Colon (tissue), 2 donors: Measurements from ENCODE around the gene UBE2J2.

Experiments
- FAIRE-seq: peaks from 2 replicates; lab custom pipeline; 2012; peaks lifted over from hg19 to GRCh38; lab: Jason Lieb, UNC
- donor health status: control.
- donor health status: control.

The UBE2J2 gene

DNA sequence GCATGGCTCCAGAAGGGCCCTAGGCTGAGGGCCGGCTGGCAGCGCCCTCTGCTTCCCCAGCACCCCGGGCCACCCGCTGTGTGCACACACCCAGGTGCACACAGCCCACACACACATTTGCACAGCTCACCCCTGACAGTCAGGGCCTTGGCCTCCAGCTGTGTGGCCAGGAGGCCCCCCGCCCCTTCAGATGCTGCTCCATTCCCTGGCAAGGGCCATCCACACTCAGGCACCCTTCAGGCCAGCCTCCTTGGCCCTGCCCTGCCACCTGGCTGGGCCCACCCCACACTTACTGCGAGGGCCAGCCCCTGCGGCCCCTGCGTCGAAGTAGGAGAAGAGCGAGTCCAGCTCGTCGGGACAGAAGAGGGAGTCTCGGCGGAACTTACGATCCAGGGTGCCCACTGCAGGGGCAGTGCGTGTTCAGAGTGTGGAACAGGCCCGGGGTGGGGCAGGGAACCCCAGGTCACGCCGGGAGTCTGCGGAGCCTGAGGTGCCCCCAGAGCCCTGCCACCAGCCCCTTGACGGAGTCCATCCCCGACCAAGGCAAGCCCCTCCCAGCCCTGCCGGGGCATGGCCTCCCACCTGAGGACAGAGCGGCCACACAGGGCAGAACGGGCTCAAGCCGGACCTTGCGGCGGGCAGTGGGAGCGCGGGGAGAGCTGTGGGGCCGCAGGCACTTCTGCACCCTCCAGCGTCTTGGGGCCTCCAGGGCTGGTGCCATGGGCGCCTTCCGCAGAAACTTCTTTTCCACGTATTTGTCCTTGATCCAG, 21.7 kb upstream of the UBE2J2 start:
- FAIRE-seq = no peak

DNA sequence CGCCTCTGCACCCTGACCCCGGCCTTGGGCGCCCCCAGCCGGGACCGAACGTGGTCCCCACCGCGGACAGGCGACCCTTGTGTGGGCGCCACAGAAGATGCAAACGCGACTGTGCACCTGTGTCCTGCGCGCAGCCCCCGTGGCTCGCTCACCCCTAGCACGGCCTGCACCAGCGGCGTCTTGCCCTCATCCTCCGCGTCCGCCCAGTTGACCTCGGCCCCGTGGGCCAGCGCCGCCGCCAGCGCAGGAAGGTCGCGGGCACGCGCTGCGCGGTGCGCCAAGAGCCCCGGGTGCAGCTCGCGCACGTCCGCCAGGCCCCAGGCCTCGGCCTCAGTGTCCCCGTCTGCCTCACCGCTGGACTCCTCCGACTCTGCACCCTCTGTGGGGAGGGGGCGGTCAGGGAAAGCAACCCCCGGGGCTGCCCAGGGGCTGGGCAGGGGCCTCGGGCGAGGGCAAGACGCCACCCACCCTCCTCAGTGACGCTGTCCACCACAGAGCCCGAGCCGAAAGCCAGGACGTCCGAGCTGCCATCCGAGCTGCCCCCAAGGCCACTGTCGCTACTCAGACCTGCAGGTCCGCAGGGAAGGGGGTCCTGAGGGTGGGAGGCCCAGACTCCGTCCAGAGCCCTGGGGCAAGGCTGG, 20.7 kb upstream of the UBE2J2 start:
- no peak for FAIRE-seq

DNA sequence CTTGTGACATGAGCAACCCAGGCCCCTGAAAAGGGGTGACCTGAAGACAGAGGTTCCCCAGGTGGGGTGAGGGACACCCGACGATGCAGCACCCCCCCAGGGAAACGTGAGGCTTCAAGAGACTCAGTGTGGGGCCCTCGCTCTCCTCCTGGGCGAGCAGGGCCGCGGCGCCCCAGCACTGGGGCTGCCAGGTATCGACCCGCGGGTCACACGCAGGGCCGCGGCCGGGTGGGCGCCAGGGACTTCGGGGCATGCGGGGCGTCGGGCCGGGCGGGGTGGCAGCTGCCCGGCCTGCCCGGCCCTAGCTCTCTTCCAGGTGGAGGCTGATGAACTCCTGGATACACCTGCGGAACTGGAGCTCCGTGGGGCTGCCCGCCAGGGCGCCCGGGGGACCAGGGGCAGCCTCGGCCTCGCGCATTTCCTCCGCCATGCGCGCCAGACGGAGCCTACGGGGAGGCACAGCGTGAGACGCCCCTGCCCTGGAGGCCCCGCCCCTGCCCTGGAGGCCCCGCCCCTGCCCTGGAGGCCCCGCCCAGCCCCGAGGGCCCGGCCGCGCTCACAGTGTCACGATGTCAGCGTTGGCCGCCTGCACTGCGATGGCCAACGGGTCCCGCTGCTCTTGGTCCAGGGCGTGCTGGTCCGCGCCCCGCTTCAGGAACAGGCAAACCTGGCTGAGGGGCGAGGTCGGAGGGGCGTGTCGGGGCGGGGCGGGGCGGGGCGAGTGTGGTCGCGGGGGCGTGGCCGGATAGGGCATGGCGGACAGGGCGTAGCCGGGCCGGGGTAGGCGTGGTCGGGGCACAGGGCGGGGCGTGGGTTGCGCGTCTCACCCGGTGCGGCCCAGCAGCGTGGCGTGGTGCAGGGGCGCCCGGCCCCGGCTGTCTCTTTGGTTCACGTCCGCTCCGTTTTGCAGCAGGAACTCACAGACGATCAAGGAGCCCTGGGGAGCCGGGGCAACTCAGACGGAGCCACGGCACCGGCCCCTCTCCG, 19.9 kb upstream of the UBE2J2 start:
- no peak for FAIRE-seq

DNA sequence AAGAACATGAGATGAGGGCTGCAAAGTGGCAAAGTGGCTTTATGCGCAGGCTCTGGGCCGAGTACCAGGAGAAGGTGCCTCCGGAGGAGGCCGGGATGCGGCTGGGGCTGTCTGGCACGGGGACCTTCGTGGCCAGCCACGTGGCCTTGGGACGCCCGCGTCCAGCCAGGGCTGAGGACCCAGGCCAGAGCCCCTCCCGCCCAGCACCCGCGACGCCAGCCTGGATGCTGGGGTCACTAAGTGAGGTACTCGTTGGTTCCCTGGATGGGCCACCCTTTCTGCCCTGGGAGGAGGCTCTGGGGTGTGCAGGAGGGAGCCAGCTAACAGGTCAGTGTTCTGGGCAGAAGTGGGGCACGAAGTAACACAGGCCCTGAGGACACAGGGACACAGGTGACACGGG, 19.2 kb upstream of the UBE2J2 start:
- no peak for FAIRE-seq

DNA sequence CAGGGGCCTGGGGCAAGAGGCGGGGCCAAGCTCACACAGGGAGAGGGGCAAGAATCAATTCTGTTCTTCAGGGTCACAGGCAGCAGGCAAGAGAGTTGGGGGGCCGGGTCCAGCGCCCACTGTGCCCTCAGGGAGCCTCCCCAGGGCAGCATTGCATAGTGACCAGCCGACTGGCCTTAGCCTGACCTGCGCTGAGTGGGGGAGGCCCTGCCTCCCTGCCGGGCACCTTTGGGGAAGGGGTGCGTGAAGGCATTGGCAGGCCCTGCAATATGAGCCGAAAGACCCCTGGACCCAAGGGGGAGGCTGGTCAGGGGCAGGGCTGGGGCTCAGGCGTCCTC, 18.8 kb upstream of the UBE2J2 start:
- FAIRE-seq = no peak

DNA sequence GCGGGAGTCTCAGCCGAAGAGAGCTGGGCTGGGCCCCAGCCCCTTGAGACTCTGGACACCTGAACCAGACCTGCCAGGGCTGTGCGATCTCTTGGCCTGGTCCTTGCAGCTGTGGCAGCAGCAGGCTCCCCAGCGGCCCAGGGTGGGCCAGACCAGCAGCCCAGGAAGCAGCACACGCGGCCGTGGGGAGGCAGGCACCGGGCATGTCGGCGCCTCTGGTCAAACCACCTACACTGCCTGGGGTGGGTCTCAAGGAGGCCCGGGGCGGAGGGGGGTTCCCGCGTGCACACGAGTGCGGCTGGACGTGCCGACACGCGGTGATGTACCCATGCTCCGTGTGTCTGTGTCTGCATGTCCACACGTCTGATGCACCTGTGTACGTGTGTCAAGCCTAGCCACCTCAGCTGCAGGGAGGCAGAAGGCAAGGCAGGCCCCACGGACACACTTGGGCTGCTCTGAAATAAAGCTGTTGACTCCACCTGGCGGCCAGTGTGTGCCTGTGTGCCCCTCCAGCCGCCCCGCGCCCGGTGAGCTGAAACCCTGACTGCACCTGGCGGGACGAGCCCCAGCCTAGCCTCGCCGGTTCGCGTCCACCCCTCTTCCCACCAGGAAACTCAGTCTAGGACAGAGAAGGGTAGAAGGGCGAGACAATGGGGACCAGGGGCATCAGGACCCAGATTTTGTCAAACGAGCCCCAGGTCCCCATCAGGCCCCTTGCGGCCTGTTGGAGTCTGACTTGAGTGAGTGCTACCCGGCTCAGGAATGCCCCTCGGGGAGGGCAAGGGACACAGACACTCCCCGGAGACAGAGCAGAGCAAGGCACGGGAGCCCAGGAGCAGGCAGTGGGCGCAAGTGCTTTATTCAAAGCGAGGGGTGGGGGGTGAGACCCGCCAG, 18.1 kb upstream of the UBE2J2 start:
- no peak for FAIRE-seq

DNA sequence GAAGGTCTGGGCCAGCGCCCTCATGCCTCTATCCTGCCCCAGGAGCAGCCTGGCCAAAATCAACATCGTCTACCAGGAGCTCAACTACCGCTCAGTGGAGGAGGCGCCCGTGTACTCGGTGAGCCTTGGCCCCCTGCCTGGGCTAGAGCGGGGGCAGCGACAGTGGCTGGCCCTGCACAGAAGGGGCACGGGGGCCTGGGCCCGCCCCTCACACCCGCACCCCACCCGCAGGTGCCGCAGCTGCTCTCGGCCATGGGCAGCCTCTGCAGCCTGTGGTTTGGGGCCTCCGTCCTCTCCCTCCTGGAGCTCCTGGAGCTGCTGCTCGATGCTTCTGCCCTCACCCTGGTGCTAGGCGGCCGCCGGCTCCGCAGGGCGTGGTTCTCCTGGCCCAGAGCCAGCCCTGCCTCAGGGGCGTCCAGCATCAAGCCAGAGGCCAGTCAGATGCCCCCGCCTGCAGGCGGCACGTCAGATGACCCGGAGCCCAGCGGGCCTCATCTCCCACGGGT, 17.4 kb upstream of the UBE2J2 start:
- FAIRE-seq = no peak

DNA sequence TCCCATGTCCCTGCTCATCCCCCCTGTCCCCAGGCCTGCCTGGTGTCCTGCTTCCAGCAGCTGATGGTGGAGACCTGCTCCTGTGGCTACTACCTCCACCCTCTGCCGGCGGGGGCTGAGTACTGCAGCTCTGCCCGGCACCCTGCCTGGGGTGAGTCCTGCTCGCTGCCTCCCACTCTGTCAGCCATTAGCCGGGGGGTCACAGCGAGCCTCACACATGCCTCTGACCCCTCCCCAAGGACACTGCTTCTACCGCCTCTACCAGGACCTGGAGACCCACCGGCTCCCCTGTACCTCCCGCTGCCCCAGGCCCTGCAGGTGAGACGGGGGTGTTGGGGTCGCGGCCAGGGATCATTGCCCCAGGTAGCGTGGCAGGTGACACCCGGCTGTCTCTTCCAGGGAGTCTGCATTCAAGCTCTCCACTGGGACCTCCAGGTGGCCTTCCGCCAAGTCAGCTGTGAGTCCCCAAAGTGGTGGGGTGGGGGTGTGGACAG, 16.6 kb upstream of the UBE2J2 start:
- no peak for FAIRE-seq

DNA sequence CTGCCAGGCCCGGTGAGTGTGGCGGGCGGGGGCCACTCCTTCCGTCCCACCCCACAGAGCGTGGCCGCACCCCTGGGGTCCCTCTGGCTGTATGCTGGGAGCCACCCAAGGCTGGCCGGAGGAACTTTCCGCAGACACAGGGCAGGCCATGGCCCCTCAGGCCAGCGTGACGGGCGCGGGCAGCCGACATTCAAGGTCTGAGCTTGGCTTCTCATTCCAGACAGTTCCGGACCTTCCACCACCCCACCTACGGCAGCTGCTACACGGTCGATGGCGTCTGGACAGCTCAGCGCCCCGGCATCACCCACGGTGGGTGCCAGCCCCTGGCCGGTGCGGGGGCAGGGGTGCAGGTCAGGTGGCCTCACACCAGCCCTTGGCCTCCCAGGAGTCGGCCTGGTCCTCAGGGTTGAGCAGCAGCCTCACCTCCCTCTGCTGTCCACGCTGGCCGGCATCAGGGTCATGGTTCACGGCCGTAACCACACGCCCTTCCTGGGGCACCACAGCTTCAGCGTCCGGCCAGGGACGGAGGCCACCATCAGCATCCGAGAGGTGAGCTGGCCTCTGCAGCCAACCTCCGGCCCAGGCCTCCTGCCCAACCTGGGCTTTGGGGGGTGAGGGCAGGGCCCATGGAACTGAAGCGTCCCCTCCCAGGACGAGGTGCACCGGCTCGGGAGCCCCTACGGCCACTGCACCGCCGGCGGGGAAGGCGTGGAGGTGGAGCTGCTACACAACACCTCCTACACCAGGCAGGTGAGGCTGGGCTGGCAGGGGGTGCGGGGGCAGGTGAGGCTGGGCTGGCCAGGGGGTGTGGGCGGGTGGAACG, 13.8 kb upstream of the UBE2J2 start:
- FAIRE-seq = no peak

DNA sequence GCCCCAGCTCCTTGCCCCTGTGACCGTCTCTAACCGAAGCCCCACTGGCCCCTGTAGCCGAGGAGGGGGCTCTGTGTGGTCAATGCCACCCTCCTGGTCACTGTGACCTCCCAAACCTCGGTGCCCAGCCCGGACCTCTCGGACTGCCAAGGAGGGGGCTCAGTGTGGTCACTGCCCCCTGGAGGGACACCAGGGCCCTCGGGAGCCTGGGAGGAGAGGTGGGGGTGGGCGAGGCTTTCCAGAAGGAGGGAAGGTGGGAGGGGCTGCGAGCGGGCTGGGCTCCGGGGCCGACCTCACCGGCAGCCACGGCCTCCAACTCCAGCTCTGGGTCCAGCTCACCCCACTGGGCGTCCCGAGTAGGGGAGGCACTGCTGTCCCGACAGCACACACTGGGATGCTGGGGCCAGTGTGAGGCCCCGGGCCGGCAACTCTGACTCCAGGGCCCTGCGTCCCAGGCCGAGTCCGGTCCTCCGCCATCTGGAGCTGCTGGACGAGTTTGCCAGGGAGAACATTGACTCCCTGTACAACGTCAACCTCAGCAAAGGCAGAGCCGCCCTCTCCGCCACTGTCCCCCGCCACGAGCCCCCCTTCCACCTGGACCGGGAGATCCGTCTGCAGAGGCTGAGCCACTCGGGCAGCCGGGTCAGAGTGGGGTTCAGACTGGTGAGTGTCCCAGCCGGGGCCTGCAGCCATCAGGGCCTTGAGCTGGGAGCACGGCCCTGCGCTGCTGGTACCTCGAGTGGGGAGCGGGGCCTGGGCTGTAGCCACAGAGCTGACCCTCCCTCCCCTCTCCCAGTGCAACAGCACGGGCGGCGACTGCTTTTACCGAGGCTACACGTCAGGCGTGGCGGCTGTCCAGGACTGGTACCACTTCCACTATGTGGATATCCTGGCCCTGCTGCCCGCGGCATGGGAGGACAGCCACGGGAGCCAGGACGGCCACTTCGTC, 12.9 kb upstream of the UBE2J2 start:
- no peak for FAIRE-seq

DNA sequence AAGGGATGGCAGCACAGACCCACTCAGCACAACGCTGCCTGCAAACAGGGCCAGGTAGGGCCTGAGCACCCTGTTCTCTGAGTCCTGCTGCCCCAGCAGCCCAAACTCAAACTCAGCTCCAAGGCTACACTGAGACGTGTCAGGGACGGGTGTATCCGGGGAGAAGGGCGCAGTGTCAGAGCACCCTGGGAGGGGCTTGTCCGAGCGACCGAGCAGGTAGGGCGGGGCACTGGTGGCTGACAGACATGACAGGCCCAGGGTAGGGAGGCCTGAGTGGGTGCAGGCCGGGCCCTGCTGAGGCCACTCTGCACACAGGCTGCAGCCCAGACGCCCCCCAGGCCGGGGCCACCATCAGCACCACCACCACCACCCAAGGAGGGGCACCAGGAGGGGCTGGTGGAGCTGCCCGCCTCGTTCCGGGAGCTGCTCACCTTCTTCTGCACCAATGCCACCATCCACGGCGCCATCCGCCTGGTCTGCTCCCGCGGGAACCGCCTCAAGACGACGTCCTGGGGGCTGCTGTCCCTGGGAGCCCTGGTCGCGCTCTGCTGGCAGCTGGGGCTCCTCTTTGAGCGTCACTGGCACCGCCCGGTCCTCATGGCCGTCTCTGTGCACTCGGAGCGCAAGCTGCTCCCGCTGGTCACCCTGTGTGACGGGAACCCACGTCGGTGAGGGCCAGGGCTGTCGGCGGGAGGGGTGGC, 12.1 kb upstream of the UBE2J2 start:
- no peak for FAIRE-seq

DNA sequence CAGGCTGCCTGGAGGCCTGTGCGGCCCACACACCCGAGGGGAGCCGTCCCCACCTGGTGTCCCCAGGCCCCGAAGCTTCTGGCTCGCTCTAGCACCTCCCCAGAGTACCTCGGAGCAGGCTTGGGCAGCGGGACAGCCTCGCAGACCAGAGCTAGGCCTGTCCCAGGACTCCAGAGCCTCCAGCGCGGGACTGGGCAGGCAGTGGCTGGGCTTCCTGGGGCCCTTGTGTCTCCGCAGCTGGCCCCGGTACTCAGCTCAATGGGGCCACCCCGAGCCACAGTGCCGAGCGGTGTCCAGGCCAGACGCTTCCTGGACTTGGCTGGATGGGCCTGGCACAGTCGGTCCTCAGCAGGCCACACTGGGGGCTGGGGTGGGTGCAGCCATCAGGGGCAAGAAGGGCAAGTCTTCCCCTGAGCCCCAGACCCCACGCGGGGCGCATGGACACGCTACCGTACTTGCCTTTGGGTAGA, 11.5 kb upstream of the UBE2J2 start:
- FAIRE-seq = no peak

DNA sequence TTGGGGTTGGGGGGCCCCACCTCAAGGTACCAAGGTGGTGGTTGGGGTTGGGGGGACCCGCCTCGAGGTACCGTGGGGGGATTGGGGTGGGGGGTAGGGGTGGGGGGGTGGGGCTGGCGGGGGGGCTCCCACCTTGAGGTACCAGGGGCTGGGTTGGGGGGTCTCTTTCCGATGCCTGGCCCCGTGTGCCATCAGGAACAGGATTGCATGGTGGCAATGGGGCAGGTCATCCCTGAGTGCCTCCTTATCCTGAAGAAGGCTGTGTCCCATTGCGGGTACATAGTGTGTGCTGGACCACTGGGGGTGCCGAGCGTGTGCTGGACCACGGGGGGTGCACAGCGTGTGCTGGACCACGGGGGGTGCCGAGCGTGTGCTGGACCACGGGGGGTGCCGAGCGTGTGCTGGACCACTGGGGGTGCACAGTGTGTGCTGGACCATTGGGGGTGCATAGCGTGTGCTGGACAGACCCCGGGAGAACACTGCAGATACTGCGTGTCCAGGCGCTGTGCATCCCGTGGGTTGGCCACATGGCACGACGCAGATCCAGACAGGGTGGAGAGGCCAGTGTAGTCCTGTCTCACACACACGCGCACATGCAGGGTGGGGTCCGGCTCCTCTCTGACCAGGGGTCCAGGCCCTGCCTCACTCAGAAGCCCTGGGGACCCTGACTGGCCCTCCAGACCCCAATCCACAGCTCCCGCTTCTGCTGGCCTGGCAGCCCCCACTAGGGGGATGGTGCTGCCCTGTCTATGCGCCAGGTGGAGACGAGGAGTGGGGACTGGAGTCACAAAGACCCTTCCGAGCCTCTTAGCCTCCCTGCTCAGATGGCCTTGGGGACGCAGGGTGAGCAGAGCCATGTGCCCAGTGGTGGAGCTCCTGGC, 10.8 kb upstream of the UBE2J2 start:
- FAIRE-seq = no peak

DNA sequence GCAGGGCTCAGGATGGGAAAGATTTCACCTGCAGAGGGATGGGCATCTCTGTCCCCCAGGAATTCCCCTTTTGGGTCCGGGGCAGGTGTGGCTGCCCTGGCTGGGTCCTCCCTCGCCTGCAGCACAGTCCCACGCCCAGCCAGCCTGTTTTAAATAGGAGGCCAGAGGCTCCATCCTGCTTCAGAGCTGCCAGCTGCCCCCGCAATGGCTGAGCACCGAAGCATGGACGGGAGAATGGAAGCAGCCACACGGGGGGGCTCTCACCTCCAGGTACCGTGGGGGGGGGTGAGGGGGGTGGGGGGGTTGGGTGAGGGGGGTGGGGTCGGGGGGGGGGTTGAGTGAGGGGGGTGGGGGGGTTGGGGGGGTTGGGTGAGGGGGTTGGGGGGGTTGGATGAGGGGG, 10.2 kb upstream of the UBE2J2 start:
- FAIRE-seq = no peak

DNA sequence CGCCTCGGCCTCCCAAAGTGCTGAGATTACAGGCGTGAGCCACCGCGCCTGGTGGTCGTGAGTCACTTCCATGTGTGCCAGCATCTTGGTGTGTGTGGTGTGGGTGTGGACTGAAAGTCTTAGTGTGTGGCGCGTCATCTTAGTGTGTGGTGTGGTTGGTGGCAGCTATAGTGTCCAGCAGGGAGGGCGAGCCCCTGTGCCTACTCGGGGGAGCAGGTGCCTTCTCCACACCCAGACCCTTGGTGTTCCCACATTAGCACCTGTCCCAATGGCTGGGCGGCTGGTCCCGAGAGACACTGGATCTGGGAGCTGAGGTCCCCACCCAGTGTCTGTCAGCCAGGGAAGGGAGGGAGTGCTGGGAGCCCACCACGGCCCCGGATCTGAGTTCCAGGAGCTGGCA, 9.3 kb upstream of the UBE2J2 start:
- no peak for FAIRE-seq

DNA sequence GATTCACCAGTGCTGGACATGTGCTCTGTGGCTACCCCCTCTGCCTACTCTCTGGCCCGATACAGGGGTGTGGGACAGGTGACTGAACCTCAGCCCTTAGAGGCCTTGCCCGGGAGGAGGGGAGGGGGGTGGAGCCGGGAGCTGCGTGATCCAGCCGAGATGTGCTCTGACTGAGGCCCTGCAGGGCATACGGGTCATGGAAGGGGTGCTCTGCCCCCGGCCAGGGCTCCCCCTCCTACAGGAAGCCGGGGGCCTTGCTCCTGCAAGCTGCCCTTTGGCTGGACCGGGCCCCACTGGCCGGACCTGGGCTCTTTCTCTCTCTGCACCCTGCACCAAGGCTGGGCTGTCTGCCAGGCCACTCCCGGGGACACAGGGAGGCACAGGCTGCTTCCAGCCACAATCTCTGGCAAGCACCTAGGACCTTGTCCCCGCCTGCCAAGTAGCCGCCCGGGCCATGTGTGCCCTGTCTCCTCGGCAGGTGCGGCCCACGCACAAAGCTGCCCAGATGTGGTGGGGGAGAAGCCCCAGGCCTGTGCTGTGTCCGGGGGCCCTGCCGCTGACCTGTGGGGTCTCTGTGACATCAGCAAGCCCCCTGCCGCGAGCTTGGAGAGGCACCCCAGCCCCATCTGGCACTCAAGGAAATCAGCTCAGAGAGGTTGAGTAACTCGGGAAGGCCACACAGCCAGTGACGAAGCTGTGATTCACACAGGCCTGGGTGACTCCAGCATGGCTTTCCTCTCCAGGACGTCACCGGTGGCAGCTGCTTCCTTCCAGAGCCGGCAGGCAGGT, 8.1 kb upstream of the UBE2J2 start:
- no peak for FAIRE-seq
